ENCODE results near the gene LURAP1L.

Gene LURAP1L

DNA sequence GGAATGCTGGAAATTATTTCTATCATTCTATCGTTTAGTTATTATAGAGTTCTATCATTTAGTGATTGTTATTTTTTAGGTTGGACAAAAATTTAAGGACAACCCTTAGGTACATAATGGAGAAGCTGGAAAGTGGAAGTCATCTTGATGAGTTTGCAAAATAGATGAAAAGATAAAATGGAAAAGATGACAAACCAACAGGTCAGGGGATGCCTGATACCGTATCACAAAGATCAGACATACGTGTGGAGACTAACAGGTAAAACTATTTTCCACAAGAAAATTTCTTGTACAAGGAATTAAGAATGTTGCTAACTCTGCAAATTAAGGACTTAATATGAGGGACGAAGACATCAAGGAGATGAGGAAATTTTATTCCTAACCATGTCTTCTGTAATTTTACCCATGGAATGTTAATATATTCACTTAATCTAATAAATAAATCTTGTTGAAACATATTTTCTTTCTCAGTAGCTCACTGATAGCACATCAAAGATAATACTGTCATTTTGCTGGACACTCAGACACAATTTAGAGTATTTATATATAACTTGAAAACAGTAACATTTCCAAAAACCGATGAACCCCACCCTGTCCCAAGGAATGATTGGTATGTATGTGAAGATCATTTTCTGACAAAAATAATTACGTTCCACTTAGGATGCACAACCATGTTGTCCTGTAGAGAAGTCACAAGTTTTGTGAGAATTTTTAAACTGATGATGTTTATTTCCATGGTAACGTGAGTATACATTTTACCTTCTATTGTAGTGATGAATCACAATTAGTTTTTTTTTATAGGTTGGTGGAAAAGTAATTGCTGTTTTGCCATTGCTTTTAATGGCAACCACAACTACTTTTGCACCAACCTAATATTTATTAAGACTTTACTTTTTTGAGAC, 2.6 kb downstream of the LURAP1L start:
- DNase-seq (ENCODE audit: low spot score), result no peak

DNA sequence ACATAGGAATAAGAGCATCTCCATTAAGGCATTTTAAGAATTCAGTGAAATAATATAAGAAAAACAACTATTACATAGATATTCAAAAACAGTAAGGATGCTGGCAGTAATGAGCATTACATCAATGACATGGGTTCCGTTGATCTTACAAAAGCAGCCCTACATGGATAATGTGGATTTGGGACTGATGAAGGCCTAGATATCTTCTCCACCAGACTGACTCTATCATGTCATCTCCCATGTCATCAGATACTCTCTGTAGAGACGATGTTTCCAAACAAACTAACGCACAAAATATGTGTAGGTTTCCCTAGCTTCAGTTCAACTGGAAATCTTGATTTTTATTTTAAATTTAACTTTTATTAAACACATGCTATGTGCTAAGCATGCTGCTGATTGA, 3.6 kb downstream of the LURAP1L start:
- DNase-seq (ENCODE audit: low spot score), result no peak

DNA sequence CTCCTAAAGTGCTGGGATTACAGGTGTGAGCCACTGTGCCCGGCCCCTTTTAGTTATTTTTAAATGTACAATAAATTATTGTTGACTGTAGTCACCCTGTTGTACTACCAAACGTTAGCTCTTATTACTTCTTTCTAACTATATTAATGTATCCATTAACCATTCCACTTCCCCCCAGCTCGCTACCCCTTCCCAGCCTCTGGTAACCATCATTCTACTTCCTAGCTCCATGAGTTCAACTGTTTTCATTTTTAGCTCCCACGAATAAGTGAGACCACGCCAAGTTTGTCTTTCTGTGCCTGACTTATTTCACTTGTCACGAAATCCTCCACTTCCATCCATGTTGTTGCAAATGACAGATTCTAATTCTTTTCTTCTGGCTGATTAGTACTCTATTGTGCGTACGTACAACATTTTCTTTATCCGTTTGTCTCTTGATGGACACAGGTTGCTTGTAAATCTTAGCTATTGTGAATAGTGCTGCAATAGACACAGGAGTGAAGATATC, 6.5 kb downstream of the LURAP1L start:
- no peak for DNase-seq (ENCODE audit: low spot score)

DNA sequence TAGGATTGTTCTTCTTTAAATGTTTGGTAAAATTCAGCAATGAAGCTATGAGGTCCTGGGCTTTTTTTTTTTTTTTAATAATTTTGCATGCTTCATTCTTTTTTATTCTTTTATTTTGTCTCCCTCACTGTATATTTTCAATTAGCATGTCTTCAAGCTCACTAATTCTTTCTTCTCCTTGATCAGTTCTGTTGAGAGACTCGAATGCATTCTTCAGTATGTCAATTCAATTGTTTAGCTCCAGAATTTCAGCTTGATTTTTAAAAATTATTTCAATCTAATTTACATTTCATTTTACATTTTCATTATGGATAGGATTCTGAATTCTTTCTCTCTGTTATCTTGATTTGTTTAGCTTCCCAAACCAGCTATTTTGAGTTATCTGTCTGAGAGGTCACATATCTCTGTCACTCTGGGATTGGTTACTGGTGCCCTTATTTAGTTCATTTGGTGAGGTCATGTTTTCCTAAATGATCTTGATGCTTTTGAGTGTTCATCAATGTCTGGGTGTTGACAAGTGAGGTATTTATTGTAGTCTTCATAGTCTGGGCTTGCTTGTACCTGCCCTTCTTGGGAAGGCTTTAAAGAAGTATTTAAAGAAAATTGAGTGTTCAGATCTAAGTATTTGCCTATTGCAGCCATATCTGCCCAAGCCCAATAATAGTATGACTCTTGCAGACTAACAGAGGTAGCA, 9.1 kb downstream of the LURAP1L start:
- DNase-seq (ENCODE audit: low spot score), result no peak

DNA sequence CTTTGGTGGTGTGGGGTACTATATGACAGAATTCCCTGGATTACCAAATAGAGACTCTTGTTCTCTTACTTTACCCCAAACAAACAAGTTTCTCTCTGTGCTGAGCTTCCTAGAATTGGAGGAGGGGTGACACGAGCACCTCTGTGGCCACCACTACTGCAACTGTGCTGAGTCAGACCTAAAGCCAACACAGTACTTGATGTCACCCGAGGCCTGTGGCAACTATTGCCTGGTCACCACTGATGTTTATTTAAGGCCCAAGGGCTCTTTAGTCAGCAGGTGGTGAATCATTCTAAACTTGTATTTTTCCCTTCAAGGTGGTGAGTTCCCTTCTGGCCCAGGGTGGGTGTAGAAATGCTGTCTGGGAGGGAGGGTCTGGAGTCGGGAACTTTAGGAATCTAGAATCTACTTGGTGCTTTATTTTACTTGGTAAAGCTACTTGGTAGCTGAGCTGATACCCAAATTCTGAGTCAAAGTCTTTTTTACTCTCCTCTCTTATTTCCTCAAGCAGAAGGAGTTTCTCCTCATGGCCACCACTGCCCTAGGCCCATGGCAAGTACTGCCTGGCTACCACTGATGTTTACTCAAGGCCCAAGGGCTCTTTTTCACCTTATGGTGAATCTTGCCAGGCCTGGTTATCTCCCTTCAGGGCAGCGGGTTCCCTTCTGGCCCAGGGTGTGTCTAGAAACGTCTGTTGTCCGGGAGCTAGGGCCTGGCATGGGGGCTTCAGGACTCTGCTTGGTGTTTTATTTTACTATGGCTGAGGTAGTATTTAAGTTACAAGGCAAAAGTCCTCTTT, 9.8 kb downstream of the LURAP1L start:
- DNase-seq (ENCODE audit: low spot score), result no peak

DNA sequence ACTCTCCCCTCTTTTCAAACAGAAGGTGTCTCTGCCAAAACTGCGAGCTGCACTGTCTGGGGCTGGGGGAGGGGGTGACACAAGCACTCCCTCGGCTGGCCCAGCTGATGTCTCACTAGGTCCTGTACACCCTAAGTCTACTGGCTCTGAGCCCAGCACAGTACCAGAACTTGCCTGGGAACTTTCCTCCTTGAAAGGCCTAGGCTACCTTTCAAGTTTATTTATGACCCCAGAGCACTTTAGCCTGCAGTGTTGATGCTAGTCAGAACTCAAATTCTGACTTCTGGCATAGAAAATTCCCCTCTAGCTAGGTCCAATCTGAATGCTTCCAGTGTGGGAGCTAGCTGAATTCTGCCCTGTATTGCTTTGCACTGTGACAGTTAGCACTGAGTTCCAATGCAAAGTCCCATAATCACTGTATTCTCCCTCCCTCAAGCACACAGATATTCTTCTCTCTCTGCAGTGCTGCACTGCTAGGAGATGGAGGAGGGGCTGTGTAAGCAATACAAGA, 10.5 kb downstream of the LURAP1L start:
- no peak for DNase-seq (ENCODE audit: low spot score)

DNA sequence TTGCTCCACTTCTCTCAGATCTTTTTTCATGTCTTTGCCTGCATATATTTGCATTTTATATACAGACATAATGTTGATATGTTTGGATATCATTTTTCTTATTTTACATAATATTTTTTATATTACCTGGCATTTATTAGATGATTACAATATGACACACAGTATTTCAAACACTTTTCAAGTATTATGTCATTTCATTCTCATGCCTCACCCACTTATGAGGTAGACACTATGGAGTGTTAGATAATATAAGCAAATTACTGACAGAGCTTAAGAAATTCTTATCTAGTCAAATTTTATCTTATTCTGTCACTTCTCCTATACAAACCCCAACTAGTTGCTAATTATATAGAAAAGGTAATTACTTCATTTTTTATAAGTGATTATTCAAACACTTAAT, 11.1 kb downstream of the LURAP1L start:
- no peak for DNase-seq (ENCODE audit: low spot score)

DNA sequence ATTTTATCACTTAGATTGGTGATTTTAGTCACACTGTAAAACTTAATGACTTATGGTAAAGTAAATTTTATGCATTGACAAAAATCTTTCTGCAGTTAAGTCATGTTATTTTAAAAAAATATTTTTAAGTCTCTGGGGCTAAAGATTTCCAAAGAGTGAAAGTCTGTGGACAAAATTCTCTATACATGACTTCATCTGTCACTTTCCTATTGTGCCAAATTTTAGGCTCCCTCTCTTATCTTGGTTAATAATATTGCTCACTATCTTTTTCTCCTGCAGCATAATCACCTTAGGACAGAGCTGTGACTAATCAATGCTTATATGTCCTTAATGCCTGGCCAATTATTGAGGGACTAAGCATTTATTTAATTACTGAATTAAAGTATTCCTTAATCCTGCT, 15.2 kb downstream of the LURAP1L start:
- no peak for DNase-seq (ENCODE audit: low spot score)

DNA sequence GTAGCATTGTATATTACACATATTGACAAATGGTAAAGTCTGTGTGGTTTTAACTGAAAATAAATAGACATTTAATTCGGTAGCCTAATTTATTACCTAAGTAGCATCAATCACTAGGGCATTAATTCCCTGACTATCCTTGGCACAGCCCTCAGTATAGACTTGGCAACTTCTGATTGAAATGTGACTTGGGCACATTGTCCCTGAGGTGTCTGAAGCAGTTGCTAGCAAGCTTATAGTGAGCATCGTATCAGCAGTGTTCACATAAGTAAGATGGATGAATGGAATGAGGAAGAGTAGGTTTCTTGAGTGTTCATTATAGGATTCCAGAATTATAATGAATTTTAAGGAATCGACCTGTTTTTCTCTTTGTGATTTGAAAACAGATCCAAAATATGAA, 16.1 kb downstream of the LURAP1L start:
- DNase-seq (ENCODE audit: low spot score), result no peak

DNA sequence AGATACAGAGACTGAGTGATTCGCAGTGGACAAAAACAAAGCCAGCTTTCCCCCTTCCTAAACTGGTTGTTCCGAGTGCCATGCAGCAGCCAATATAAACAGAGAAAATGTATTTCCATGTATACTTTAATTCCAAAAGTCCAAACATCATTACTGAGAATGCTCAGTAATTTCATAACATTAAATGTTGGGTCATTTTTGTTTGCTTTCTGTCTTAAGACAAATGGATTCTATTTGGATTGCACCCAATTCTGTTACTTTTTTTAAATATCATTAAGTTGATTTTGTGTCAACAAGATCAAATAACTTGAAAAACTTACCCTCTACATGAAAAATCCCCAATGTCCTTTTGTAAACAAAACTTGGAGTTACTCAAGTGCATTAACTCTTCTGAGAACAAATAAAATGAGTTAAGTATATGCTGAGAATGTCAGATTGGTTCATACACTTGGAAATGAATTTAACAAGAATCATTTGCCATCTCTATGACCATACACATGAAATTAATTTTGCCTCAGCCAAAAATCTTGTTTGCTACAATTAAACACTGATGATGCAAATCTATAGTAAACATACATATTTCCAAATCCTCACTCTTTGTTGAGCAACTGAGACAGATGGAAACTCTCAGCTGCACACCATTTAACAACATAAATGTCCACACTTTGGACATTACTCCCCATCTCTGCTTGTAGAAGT, 19.4 kb downstream of the LURAP1L start:
- DNase-seq (ENCODE audit: low spot score), result no peak

DNA sequence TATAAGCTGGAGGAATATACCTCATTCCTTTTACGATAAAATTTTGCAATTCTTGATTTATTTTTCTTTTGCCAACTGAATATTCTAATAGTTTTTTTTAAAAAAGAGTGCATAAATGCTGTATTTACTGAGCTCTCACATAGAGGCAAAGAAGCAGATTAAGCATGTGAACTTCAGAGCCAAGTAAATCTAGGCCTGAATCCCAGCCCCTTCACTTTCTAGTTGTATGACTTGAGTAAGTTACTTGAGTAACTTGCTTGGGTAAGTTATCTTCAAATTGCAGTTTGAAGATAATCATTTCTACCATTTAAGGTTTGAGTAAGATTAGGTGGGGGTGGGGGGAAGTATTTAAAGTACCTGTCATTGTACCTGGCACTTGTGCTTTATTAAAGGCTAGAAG, 21.8 kb downstream of the LURAP1L start:
- DNase-seq (ENCODE audit: low spot score), result no peak

DNA sequence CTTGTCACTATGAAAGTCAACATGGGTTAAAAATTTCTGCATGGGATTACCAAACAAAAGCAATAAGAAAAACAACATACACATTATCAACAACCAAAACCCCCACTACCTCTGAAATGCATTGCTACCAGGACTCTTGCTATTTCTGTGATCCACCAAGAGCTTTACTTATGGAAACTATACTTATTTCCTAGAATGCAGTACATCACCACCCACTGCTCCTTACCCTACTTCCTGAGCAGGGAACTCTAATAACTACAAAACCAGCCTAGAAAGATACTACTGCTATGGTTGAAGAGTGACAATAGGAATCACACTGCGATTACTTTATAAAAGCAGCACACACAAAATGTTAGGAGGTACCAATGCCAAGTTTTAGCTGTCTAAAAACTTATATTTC, 22.2 kb downstream of the LURAP1L start:
- no peak for DNase-seq (ENCODE audit: low spot score)

DNA sequence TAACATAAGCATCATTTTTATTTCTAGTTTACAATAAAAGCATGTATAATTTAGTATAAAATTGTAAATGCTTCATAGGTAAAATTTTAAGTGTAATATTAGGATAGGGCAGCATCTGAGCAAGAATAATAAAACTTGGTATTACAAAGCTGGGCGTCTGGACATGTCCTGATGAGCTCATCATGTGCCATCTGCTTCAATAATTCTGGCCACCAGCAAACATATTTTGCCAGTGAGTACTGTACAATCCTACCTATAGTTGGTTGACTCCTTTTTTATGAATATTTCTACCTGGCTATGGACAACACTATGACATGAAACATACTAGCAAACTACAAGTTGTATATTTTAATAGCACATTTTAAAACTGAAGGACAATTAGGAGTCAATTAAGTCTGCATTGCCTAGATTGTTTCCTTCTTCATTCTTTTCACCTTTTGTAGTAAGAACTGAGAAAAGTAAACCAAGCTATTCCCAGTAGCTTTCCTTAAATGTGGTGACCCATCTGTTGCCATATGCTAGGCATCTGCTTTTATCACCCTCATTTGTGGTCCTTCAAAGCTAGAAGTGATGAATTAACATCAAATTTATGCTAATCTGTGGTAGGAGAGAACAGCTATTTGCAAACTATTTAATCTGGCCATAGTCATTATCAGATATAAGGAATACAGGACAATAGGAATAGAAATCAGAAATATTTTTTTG, 23.4 kb downstream of the LURAP1L start:
- DNase-seq (ENCODE audit: low spot score), result no peak

DNA sequence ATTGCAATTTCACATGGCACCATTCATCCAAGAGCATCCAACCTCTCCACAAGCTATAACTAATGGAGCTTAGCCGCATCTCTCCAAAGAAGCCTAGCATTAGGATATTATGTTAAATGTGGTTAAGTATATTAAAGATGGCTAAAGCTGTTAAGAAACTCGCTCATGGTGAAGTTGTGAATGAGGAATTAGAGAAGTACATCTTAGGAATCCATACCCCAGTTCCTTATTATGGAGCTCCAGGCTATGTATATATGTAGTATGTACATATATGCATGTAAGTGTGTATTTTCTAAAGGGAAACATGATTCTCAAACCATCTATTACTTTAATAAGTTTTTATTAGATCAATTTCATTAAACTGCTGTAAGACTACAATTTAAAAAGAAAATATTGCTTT, 26.4 kb downstream of the LURAP1L start:
- DNase-seq (ENCODE audit: low spot score), result no peak

DNA sequence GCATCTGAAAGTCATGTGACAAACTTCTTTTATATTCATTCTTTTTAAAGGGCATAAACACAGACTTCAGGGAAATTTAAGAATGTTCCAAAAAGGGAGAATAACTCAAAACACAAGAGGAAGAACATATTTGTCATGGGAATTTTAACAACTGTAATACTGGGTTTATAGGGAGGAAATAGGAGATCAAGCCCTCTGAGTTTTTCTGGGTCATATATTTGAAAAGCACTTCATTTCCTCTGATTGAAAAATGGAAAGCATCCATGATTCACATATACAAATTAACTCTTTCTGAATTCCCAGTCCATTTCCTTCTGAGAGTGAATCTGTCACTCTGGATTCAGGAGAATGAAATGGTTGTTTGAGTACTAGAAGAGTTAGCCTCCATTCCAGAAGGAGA, 26.8 kb downstream of the LURAP1L start:
- DNase-seq (ENCODE audit: low spot score), result no peak

DNA sequence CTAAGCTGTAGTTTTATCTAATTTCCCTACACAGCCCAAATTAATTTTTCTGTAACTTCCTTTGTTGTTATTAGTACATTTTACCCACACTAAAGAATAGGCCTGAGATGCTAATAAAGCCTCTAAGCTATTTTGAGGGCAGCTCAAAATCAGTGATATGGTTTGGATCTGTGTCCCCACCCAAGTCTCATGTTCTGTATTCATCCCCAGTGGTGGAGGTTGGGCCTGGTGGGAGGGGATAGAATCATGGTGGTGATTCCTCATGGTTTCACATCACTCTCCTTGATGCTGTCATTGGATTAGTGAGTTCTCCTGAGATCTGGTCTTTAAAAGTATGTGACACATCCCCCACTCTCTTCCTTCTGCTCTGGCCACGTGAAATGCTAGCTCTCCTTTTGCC, 27.3 kb downstream of the LURAP1L start:
- DNase-seq (ENCODE audit: low spot score), result no peak

DNA sequence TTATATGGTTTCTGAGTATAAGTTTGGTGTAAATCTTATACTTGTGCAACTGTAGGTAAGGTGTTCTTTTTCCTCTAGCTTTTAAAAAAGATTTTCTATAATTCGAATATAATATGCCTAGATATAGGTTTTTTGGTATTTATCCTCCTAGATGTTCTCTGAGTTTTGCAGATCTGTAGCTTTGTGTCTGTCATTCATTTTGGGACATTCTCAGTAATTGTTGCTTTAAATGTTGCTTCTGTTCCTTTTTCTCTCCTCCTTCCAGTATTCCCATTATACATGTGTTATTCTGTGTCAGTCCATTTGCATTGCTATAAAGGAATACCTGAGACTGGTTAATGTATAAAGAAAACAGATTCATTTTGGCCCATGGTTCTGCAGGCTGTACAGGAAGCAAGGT, 33.7 kb downstream of the LURAP1L start:
- DNase-seq (ENCODE audit: low spot score), result no peak

DNA sequence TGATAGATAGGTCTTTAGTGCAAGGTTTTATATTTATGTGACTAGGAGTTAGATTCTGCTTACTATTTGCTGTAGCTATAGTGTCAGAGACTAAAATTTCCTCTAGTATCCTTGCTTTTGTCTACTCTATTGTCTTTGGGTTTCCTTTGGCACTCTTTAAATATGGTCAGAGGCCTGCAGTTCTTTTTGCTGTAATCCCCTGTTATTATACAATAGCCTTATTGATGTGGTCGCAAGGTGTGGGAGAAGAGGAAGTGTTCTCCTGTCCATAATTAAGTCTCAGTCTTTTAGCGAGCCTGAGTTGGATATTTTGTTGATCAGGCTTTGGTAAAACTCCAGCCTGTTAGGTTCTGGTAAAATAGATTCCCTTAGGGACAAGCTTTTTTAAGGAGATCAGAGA, 34.9 kb downstream of the LURAP1L start:
- DNase-seq (ENCODE audit: low spot score), result no peak

DNA sequence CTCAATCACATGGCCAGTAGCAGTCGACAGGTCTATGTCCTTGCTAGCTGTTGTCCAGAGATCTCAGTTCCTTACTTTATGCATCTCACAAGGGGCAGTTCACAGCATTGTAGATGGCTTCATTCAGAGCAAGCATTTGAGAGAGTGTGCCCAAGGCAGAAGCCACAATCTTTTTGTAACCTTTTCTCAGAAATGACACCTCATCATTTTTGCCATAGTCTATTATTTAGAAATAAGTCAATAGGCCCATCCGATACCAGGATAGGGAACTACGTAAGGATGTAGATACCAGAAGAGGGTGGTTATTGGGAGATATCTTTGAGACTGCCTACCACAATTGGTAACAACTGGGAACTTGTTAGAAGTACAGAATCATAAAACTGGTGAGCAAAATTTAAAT, 37.1 kb downstream of the LURAP1L start:
- DNase-seq (ENCODE audit: low spot score), result no peak

DNA sequence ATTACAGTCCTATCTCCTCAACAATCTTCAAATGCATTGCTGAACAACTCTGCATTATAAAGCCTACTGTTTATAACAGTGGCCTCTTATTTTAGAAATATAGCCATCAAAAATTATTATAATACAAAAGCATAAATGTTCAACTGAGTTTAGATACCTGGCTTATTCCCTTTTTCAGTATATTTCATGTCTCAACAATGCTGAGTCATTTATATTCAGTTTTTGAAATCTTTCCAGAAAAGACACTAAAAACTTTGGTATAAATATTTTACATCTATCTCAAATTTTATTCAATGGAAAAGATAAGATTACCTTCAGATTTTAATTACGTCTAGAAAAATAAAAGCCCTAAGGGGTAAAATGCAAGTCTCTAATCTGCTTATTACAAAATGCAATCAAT, 37.9 kb downstream of the LURAP1L start:
- DNase-seq (ENCODE audit: low spot score), result no peak

DNA sequence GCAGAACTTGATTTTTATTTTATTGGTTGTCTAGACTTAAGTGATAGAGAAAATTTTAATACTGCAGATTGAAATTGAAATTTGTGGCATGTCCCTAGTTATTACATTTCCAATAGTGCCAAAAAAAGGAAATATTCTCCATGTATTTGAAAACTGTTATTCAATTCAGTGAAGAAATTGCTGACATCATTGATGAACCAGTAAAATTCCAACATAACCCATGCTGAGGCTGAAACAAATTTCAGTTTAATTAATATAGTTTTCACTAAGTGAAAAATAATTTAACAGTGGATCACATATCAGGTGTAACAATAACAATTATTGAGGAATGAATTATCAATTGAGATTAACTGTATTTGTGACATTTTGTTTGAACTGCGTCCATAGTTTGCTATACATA, 38.7 kb downstream of the LURAP1L start:
- no peak for DNase-seq (ENCODE audit: low spot score)
